H1 (cell line): ENCODE results near the gene EFEMP1. TPM values are rescaled to one million over a fixed set of nuclear protein-coding genes. Genes with fewer than 3 reads are reported as not detected.

ENCODE experiments used
- CTCF ChIA-PET: fragments of 300-600 bp; sonication (Branson Sonifier 250); formaldehyde crosslinking; loops from one replicate; lab custom pipeline; 2021; ENCODE audit not compliant: partially characterized antibody; lab: Charles Lee
- POLR2A ChIA-PET: fragments of 300-600 bp; sonication (Branson Sonifier 250); formaldehyde crosslinking; loops from one replicate; lab custom pipeline; 2021; ENCODE audit warnings: inconsistent platforms; ENCODE audit not compliant: partially characterized antibody; lab: Charles Lee
- DNase-seq, 2 experiments: peaks; one replicate each; pipeline versions ENCODE4 v3.0.0 to v3.0.0-alpha.2; 2010 to 2022; ENCODE audit warnings: low spot score in 2 of 2, low read depth in 1 of 2, mixed read lengths in 1 of 2
- FAIRE-seq: peaks from 2 replicates; lab custom pipeline; 2011; peaks lifted over from hg19 to GRCh38; lab: Jason Lieb, UNC
- H2AFZ ChIP-seq: 2 replicates; pipeline ENCODE4 v1.8.1; 2012; ENCODE audit warnings: low read length, inconsistent platforms
- H2AK5ac ChIP-seq: 2 replicates; pipeline ENCODE4 v1.6.1; 2013; ENCODE audit warnings: low read depth, low read length
- H2BK120ac ChIP-seq: replicated peaks from 2 replicates; pipeline ENCODE3; 2013; ENCODE audit warnings: low read depth, low read length, inconsistent platforms
- H2BK12ac ChIP-seq: 2 replicates; pipeline ENCODE4 v1.6.1; 2013; ENCODE audit warnings: low read depth, low read length
- H2BK15ac ChIP-seq: 2 replicates; pipeline ENCODE4 v1.6.1; 2013; ENCODE audit warnings: low read length
- H2BK20ac ChIP-seq: 2 replicates; pipeline ENCODE4 v1.6.1; 2013; ENCODE audit warnings: low read length
- H2BK5ac ChIP-seq: 2 replicates; pipeline ENCODE4 v1.6.1; 2013; ENCODE audit warnings: low read depth, low read length
- H3K14ac ChIP-seq: 2 replicates; pipeline ENCODE4 v1.6.1; 2013; ENCODE audit warnings: inconsistent platforms; ENCODE audit not compliant: insufficient read length
- H3K18ac ChIP-seq: 2 replicates; pipeline ENCODE4 v1.6.1; 2013; ENCODE audit warnings: low read length; ENCODE audit errors: extremely low read depth
- H3K23ac ChIP-seq: 2 replicates; pipeline ENCODE4 v1.6.1; 2013; ENCODE audit warnings: inconsistent platforms; ENCODE audit not compliant: insufficient read length
- H3K23me2 ChIP-seq: 2 replicates; pipeline ENCODE4 v1.6.1; 2013; ENCODE audit warnings: low read depth, low read length
- H3K27ac ChIP-seq: 2 replicates; pipeline ENCODE4 v1.6.1; 2011; ENCODE audit warnings: low read depth, low read length, inconsistent platforms
- H3K27me3 ChIP-seq, 4 experiments: replicated peaks in 1 of 4; 1 replicate in 1 of 4; 2 replicates in 3 of 4; pipeline versions ENCODE4 v1.6.1 to v1.8.1; 2011 to 2013; ENCODE audit warnings: low read length in 3 of 4, mild to moderate bottlenecking in 3 of 4, inconsistent platforms in 2 of 4, mixed read lengths in 2 of 4, moderate library complexity in 1 of 4; ENCODE audit not compliant: control insufficient read depth in 3 of 4, insufficient read depth in 3 of 4; ENCODE audit errors: extremely low read depth in 1 of 4
- H3K36me3 ChIP-seq, 4 experiments: 2 replicates each; pipeline versions ENCODE4 v1.6.1 to v1.8.1; 2011 to 2013; ENCODE audit warnings: mild to moderate bottlenecking in 4 of 4, low read length in 3 of 4, moderate library complexity in 2 of 4, control low read depth in 1 of 4, inconsistent platforms in 1 of 4; ENCODE audit not compliant: insufficient read depth in 4 of 4, control insufficient read depth in 2 of 4
- H3K4ac ChIP-seq: replicated peaks from 2 replicates; pipeline ENCODE3; 2013; ENCODE audit warnings: low read length, low read depth, mixed read lengths, inconsistent platforms; ENCODE audit not compliant: insufficient read length
- H3K4me1 ChIP-seq, 4 experiments: replicated peaks in 1 of 4; 1 replicate in 1 of 4; 2 replicates in 3 of 4; pipeline versions ENCODE4 v1.6.1 to v1.8.1; 2011 to 2013; ENCODE audit warnings: low read length in 3 of 4, inconsistent platforms in 2 of 4, mixed read lengths in 1 of 4; ENCODE audit not compliant: insufficient read depth in 4 of 4, control insufficient read depth in 3 of 4
- H3K4me2 ChIP-seq, 2 experiments: 2 replicates each; pipeline versions ENCODE4 v1.6.1 to v1.8.1; 2011 to 2013; ENCODE audit warnings: low read depth in 2 of 2, low read length in 2 of 2, control low read depth in 1 of 2, inconsistent platforms in 1 of 2, mild to moderate bottlenecking in 1 of 2; ENCODE audit not compliant: insufficient read depth in 1 of 2
- H3K4me3 ChIP-seq, 4 experiments: fragments of 200-600, 300-600 bp in 1 of 4; sonication (generic), shearing (Covaris generic), sonication (Bioruptor Twin) in 1 of 4; 2 replicates each; pipeline versions ENCODE4 v1.5.1 to v1.8.1; 2011 to 2016; ENCODE audit warnings: low read length in 4 of 4, low read depth in 3 of 4, control low read depth in 2 of 4, inconsistent platforms in 2 of 4, mild to moderate bottlenecking in 2 of 4, mixed read lengths in 1 of 4, moderate library complexity in 1 of 4; ENCODE audit not compliant: insufficient read depth in 2 of 4; ENCODE audit errors: extremely low read depth in 1 of 4
- H3K56ac ChIP-seq: replicated peaks from 2 replicates; pipeline ENCODE3; 2013; ENCODE audit warnings: low read depth, mild to moderate bottlenecking, mixed read lengths, low read length, inconsistent platforms; ENCODE audit not compliant: insufficient read length
- H3K79me1 ChIP-seq: 2 replicates; pipeline ENCODE4 v1.6.1; 2013; ENCODE audit warnings: low read depth, low read length, control low read depth
- H3K79me2 ChIP-seq, 2 experiments: 2 replicates each; pipeline versions ENCODE4 v1.6.1 to v1.8.1; 2012 to 2013; ENCODE audit warnings: low read length in 2 of 2, mild to moderate bottlenecking in 2 of 2, inconsistent platforms in 1 of 2; ENCODE audit not compliant: insufficient read depth in 2 of 2, control insufficient read depth in 1 of 2
- H3K9ac ChIP-seq, 4 experiments: replicated peaks in 1 of 4; 1 replicate in 1 of 4; 2 replicates in 3 of 4; pipeline versions ENCODE4 v1.6.1 to v1.8.1; 2011 to 2013; ENCODE audit warnings: low read depth in 3 of 4, low read length in 3 of 4, control low read depth in 2 of 4, mild to moderate bottlenecking in 2 of 4, moderate library complexity in 2 of 4, inconsistent platforms in 1 of 4; ENCODE audit errors: extremely low read depth in 1 of 4
- H3K9me3 ChIP-seq, 2 experiments: 2 replicates each; pipeline versions ENCODE4 v1.6.1 to v1.8.1; 2012 to 2013; ENCODE audit warnings: mild to moderate bottlenecking in 2 of 2, moderate library complexity in 2 of 2, control low read depth in 1 of 2, inconsistent platforms in 1 of 2, low read depth in 1 of 2, low read length in 1 of 2, mixed read lengths in 1 of 2; ENCODE audit not compliant: insufficient read depth in 2 of 2
- H4K20me1 ChIP-seq, 2 experiments: replicated peaks in 1 of 2; 2 replicates each; pipeline versions ENCODE3 to v1.8.1; 2011 to 2013; ENCODE audit warnings: inconsistent platforms in 2 of 2, low read length in 2 of 2, mild to moderate bottlenecking in 1 of 2; ENCODE audit not compliant: insufficient read depth in 2 of 2, control insufficient read depth in 1 of 2
- H4K5ac ChIP-seq: 2 replicates; pipeline ENCODE4 v1.6.1; 2013; ENCODE audit warnings: low read length, low read depth, mixed read lengths, inconsistent platforms; ENCODE audit not compliant: insufficient read length
- H4K8ac ChIP-seq: 2 replicates; pipeline ENCODE4 v1.8.0; 2013; ENCODE audit warnings: mild to moderate bottlenecking, moderate library complexity, low read length, inconsistent platforms; ENCODE audit not compliant: insufficient read depth; ENCODE audit errors: extremely low read depth
- H4K91ac ChIP-seq: replicated peaks from 2 replicates; pipeline ENCODE3; 2013; ENCODE audit warnings: low read length, mixed read lengths, inconsistent platforms; ENCODE audit not compliant: insufficient read length
- CTCF ChIP-seq, 3 experiments: IDR thresholded peaks; 1 replicate in 2 of 3; 2 replicates in 1 of 3; pipeline versions ENCODE4 v1.5.1 to v1.6.1; 2011; ENCODE audit warnings: low read length in 3 of 3, mild to moderate bottlenecking in 3 of 3, inconsistent platforms in 2 of 3, low read depth in 1 of 3, moderate library complexity in 1 of 3; ENCODE audit not compliant: insufficient read depth in 1 of 3; ENCODE audit errors: control extremely low read depth in 1 of 3
- GABPA ChIP-seq: IDR thresholded peaks from 2 replicates; pipeline ENCODE4 v1.6.1; 2011; ENCODE audit warnings: mild to moderate bottlenecking, low read length, moderate library complexity, borderline replicate concordance; ENCODE audit not compliant: insufficient read depth
- HDAC2 ChIP-seq, 2 experiments: fragments of 300-600 bp in 1 of 2; sonication (generic) in 1 of 2; IDR thresholded peaks; 2 replicates each; pipeline ENCODE4 v1.6.1; 2011 to 2012; ENCODE audit warnings: low read depth in 2 of 2, low read length in 2 of 2, mild to moderate bottlenecking in 2 of 2, moderate library complexity in 2 of 2, borderline replicate concordance in 1 of 2, inconsistent platforms in 1 of 2
- HDAC6 ChIP-seq: IDR thresholded peaks from one replicate; pipeline ENCODE4 v1.7.1; 2012; ENCODE audit warnings: low read depth, mild to moderate bottlenecking, inconsistent platforms, low read length, moderate library complexity
- JUND ChIP-seq: IDR thresholded peaks from 2 replicates; pipeline ENCODE4 v1.6.1; 2011; ENCODE audit warnings: mild to moderate bottlenecking, improper control_type of control experiment, low read length
- RXRA ChIP-seq: IDR thresholded peaks from 2 replicates; pipeline ENCODE4 v1.6.1; 2011; ENCODE audit warnings: low read depth, mild to moderate bottlenecking, low read length, moderate library complexity; ENCODE audit not compliant: insufficient read depth
- SP2 ChIP-seq: IDR thresholded peaks from 2 replicates; pipeline ENCODE4 v1.6.1; 2012; ENCODE audit warnings: mild to moderate bottlenecking, low read length, inconsistent platforms
- TAF1 ChIP-seq: IDR thresholded peaks from 2 replicates; pipeline ENCODE4 v1.6.1; 2011; ENCODE audit warnings: mild to moderate bottlenecking, low read depth, low read length
- YY1 ChIP-seq: IDR thresholded peaks from 2 replicates; pipeline ENCODE4 v1.6.1; 2011; ENCODE audit warnings: low read depth, mild to moderate bottlenecking, low read length
- ZNF274 ChIP-seq: IDR thresholded peaks from 2 replicates; pipeline ENCODE4 v1.7.0; 2012; ENCODE audit warnings: low read length, borderline replicate concordance; ENCODE audit errors: extremely low read depth
- WGBS, 2 experiments: shearing (Covaris generic) in 1 of 2; methylation state at CpG; one replicate each; pipeline versions ENCODE4 v1.1.6 to v1.1.7; 2013 to 2015; ENCODE audit warnings: low lambda C conversion rate in 2 of 2, mixed read lengths in 2 of 2, inconsistent platforms in 1 of 2, low coverage in 1 of 2, missing lambda C conversion rate in 1 of 2; ENCODE audit not compliant: insufficient replicate concordance in 2 of 2, insufficient coverage in 1 of 2, insufficient read length in 1 of 2; ENCODE audit errors: extremely low coverage in 1 of 2, missing lambda C conversion rate in 1 of 2; 5-methylcytosine and 5-hydroxymethylcytosine counted together
- polyA plus RNA-seq, 7 experiments: library from polyadenylated mRNA; depleted of rRNA in 3 of 7; stranded (reverse) in 5 of 7; unstranded in 2 of 7; fragments of >200 nt in 5 of 7; fragments of 200-250 nt in 2 of 7; gene quantifications; 1 replicate in 5 of 7; 2 replicates in 1 of 7; 4 replicates in 1 of 7; pipeline versions ENCODE4 v1.2.1 to v1.2.3, GENCODE V29; 2011 to 2013; ENCODE audit warnings: missing spikeins in 2 of 7, mixed read lengths in 2 of 7
- total RNA-seq: library from RNA; stranded (reverse); fragmentation: NEBNext Ultra II Directional; extraction: Animal tissue kit (Norgen Biotek cat#: 25700); gene quantifications from 2 replicates; pipeline ENCODE4 v1.2.1, GENCODE V29; 2021

The EFEMP1 gene
- total and polyA plus RNA-seq, 2 of the 8 experiments (the other 6 are each of a cell fraction or from before 2014, with no cell fraction given): 15.5 to 19.7 TPM

GRCh38 chr2:55838653-55839052, 84.9 kb downstream of the EFEMP1 start:
- POLR2A ChIA-PET: no interaction called here
- peak overlapping the region in 1 of 2 experiments; percentile 19; a peak in 1 of 4 replicates for H3K4me2 ChIP-seq
- 100% methylated on average over 1 of the region's 1 CpG; no CpG with 5 or more reads in 1 of the 2 experiments for WGBS, 2 experiments

More at GRCh38 chr2:55838653-55839052, 84.9 kb downstream of the EFEMP1 start:
- Histone ChIP-seq H2BK12ac (no peak overlapping the region), H3K79me2 (no peaks in the 10 kb centered on the region), H2BK15ac (no peak overlapping the region), H3K14ac (no peak overlapping the region), H4K8ac (no peak overlapping the region), H3K4me3 (no peak overlapping the region), H3K4me1 (peaks cover 5 to 15% (median 10%) of the 10 kb centered on the region in 4 experiments), H3K36me3 (no peaks in the 10 kb centered on the region), H2BK120ac (no peak overlapping the region), H4K20me1 (no peaks in the 10 kb centered on the region), H3K9me3 (no peaks in the 10 kb centered on the region), H3K27ac (no peak overlapping the region), H3K9ac (no peak overlapping the region), H4K5ac (no peak overlapping the region), H2BK5ac (no peak overlapping the region), H3K79me1 (no peaks in the 10 kb centered on the region), H3K4ac (no peak overlapping the region), H2AK5ac (no peak overlapping the region), H3K18ac (no peak overlapping the region), H3K27me3 (no peaks in the 10 kb centered on the region), H2BK20ac (no peak overlapping the region), H4K91ac (no peak overlapping the region), H3K56ac (no peak overlapping the region), H2AFZ (no peak overlapping the region), H3K23me2 (no peaks in the 10 kb centered on the region), H3K23ac (no peak overlapping the region)
- TF ChIP-seq HDAC6 (no peak), YY1 (no peak), HDAC2 (IDR thresholded peaks at IDR 0.05; ENCODE audit: borderline replicate concordance in 1 of 2, low read depth in 2 of 2, low read length in 2 of 2) (no peak), ZNF274 (no peak), SP2 (no peak), GABPA (no peak), RXRA (no peak), JUND (no peak), TAF1 (no peak), CTCF (IDR thresholded peaks at IDR 0.05; ENCODE audit: control extremely low read depth in 1 of 3, insufficient read depth in 1 of 3, low read depth in 1 of 3, low read length in 3 of 3) (no peak)
- no peak for FAIRE-seq
- CTCF ChIA-PET: interaction anchor here (1.0 kb wide), 1 partner anchor 120 kb away, joined by 3 read pairs; no protein-coding TSS in a partner anchor
- DNase-seq: no peak
